IMR-90 (cell line): Measurements from ENCODE around the gene TOGARAM2. TPM values are rescaled to one million over a fixed set of nuclear protein-coding genes. Genes with fewer than 3 reads are reported as not detected.
A peak's percentile ranks its signal among the peaks of the same experiment; 100 is the strongest.

Source experiments
- ATAC-seq: fragments of 200-7000 bp; cut with Tn5 transposase; 2 replicates; pipeline ENCODE4 v1.9.1; 2020; ENCODE audit warnings: low read depth, mild to moderate bottlenecking, moderate library complexity
- BruUV-seq: library from RNA; stranded (reverse); fragments of 400-500 nt; replicated peaks from 2 replicates; lab custom pipeline; 2021; lab: Mats Ljungman, UMichigan
- CTCF ChIA-PET: fragments of 300-600 bp; formaldehyde crosslinking; extraction: SDS; loops from one replicate; lab custom pipeline; 2021; ENCODE audit warnings: antibody characterized with exemption; lab: Yijun Ruan, JAX
- POLR2A ChIA-PET: fragments of 300-600 bp; sonication (Branson Sonifier 250); formaldehyde crosslinking; loops from one replicate; lab custom pipeline; 2022; ENCODE audit warnings: antibody characterized with exemption; ENCODE audit not compliant: unreplicated experiment; lab: Charles Lee
- DNase-seq: peaks from one replicate; pipeline ENCODE4 v3.0.0; 2013
- H2AFZ ChIP-seq: replicated peaks from 2 replicates; pipeline ENCODE3; 2013; ENCODE audit warnings: low read length, mild to moderate bottlenecking; ENCODE audit not compliant: poor library complexity
- H2AK5ac ChIP-seq: 2 replicates; pipeline ENCODE4 v1.6.1; 2013; ENCODE audit warnings: low read depth, low read length, inconsistent platforms
- H2AK9ac ChIP-seq: replicated peaks from 2 replicates; pipeline ENCODE3; 2013; ENCODE audit warnings: mild to moderate bottlenecking, low read depth, low read length, moderate library complexity; ENCODE audit not compliant: poor library complexity
- H2BK120ac ChIP-seq: 2 replicates; pipeline ENCODE4 v1.6.1; 2013; ENCODE audit warnings: low read depth, low read length, inconsistent platforms
- H2BK15ac ChIP-seq: 3 replicates; pipeline ENCODE4 v1.6.1; 2013; ENCODE audit warnings: low read depth, low read length, inconsistent platforms
- H2BK20ac ChIP-seq: 2 replicates; pipeline ENCODE4 v1.6.1; 2013; ENCODE audit warnings: low read depth, mild to moderate bottlenecking, inconsistent platforms, low read length, moderate library complexity
- H2BK5ac ChIP-seq: 2 replicates; pipeline ENCODE4 v1.6.1; 2013; ENCODE audit warnings: mild to moderate bottlenecking, low read depth, low read length, inconsistent platforms; ENCODE audit not compliant: poor library complexity, severe bottlenecking
- H3K14ac ChIP-seq: replicated peaks from 2 replicates; pipeline ENCODE4 v1.6.1; 2013; ENCODE audit warnings: low read depth, low read length, inconsistent platforms
- H3K18ac ChIP-seq: 2 replicates; pipeline ENCODE4 v1.6.1; 2013; ENCODE audit warnings: low read depth, low read length, control low read depth
- H3K23ac ChIP-seq: 2 replicates; pipeline ENCODE4 v1.6.1; 2013; ENCODE audit warnings: low read depth, low read length, inconsistent platforms
- H3K27ac ChIP-seq: 2 replicates; pipeline ENCODE4 v1.5.1; 2013; ENCODE audit warnings: mild to moderate bottlenecking, control low read depth, low read length; ENCODE audit not compliant: insufficient read depth
- H3K27me3 ChIP-seq: 2 replicates; pipeline ENCODE4 v1.6.1; 2013; ENCODE audit warnings: low read length; ENCODE audit not compliant: control insufficient read depth, insufficient read depth
- H3K36me3 ChIP-seq: 2 replicates; pipeline ENCODE4 v1.6.1; 2013; ENCODE audit warnings: low read length, mixed read lengths; ENCODE audit not compliant: control insufficient read depth, insufficient read depth
- H3K4ac ChIP-seq: 2 replicates; pipeline ENCODE4 v1.6.1; 2013; ENCODE audit warnings: low read depth, low read length, inconsistent platforms
- H3K4me1 ChIP-seq: 2 replicates; pipeline ENCODE4 v1.6.1; 2013; ENCODE audit warnings: low read length, mixed read lengths; ENCODE audit not compliant: control insufficient read depth, insufficient read depth
- H3K4me2 ChIP-seq: 2 replicates; pipeline ENCODE4 v1.6.1; 2013; ENCODE audit warnings: low read depth, mild to moderate bottlenecking, control low read depth, low read length, moderate library complexity
- H3K4me3 ChIP-seq: 2 replicates; pipeline ENCODE4 v1.5.1; 2013; ENCODE audit warnings: low read depth, mild to moderate bottlenecking, control low read depth, low read length, moderate library complexity; ENCODE audit not compliant: insufficient read depth
- H3K56ac ChIP-seq: 2 replicates; pipeline ENCODE4 v1.6.1; 2013; ENCODE audit warnings: low read length, inconsistent platforms; ENCODE audit not compliant: insufficient read depth; ENCODE audit errors: extremely low read depth
- H3K79me1 ChIP-seq, 2 experiments: 2 replicates each; pipeline ENCODE4 v1.6.1; 2013; ENCODE audit warnings: low read length in 2 of 2, inconsistent platforms in 1 of 2, low read depth in 1 of 2
- H3K9ac ChIP-seq: 2 replicates; pipeline ENCODE4 v1.6.1; 2013; ENCODE audit warnings: low read depth, low read length, control low read depth
- H3K9me1 ChIP-seq: 2 replicates; pipeline ENCODE4 v1.6.1; 2013; ENCODE audit warnings: low read length, inconsistent platforms; ENCODE audit not compliant: insufficient read depth
- H3K9me3 ChIP-seq: 2 replicates; pipeline ENCODE4 v1.6.1; 2013; ENCODE audit warnings: low read length; ENCODE audit not compliant: control insufficient read depth, insufficient read depth
- H4K20me1 ChIP-seq: 2 replicates; pipeline ENCODE4 v1.6.1; 2013; ENCODE audit warnings: low read length, inconsistent platforms; ENCODE audit not compliant: insufficient read depth
- H4K5ac ChIP-seq: 2 replicates; pipeline ENCODE4 v1.6.1; 2013; ENCODE audit warnings: mild to moderate bottlenecking, low read depth, low read length, control low read depth
- H4K8ac ChIP-seq, 2 experiments: 2 replicates each; pipeline ENCODE4 v1.6.1; 2013; ENCODE audit warnings: low read depth in 2 of 2, low read length in 2 of 2, control low read depth in 1 of 2, inconsistent platforms in 1 of 2
- H4K91ac ChIP-seq: 2 replicates; pipeline ENCODE4 v1.6.1; 2013; ENCODE audit warnings: low read depth, low read length, inconsistent platforms; ENCODE audit not compliant: insufficient read depth
- BHLHE40 ChIP-seq: fragments of 150-350 bp; IDR thresholded peaks from 2 replicates; pipeline ENCODE4 v1.6.1; 2016; ENCODE audit warnings: mild to moderate bottlenecking, low read depth, low read length
- CEBPB ChIP-seq: IDR thresholded peaks from 2 replicates; pipeline ENCODE4 v1.6.1; 2012; ENCODE audit warnings: low read depth, low read length, improper control_type of control experiment
- CHD1 ChIP-seq: IDR thresholded peaks from 2 replicates; pipeline ENCODE4 v1.6.1; 2012; ENCODE audit warnings: low read depth, low read length, improper control_type of control experiment
- FOS ChIP-seq: fragments of 150-350 bp; IDR thresholded peaks from 2 replicates; pipeline ENCODE4 v1.6.1; 2016; ENCODE audit warnings: low read depth, low read length
- MAFK ChIP-seq: IDR thresholded peaks from 2 replicates; pipeline ENCODE4 v1.6.1; 2012; ENCODE audit warnings: low read depth, low read length, improper control_type of control experiment
- MAZ ChIP-seq: IDR thresholded peaks from 2 replicates; pipeline ENCODE4 v1.6.1; 2012; ENCODE audit warnings: low read depth, mild to moderate bottlenecking, low read length, improper control_type of control experiment, moderate library complexity, borderline replicate concordance
- MXI1 ChIP-seq: IDR thresholded peaks from 2 replicates; pipeline ENCODE4 v1.6.1; 2012; ENCODE audit warnings: low read depth, mild to moderate bottlenecking, low read length, moderate library complexity, borderline replicate concordance
- NFE2L2 ChIP-seq: fragments of 150-350 bp; IDR thresholded peaks from 2 replicates; pipeline ENCODE4 v1.6.1; 2016; ENCODE audit warnings: low read depth, mild to moderate bottlenecking, low read length
- POLR2A ChIP-seq: IDR thresholded peaks from 2 replicates; pipeline ENCODE4 v1.6.1; 2012; ENCODE audit warnings: mild to moderate bottlenecking, low read depth, low read length
- RAD21 ChIP-seq: IDR thresholded peaks from 2 replicates; pipeline ENCODE4 v1.6.1; 2012; ENCODE audit warnings: low read length, improper control_type of control experiment
- RCOR1 ChIP-seq: IDR thresholded peaks from 2 replicates; pipeline ENCODE4 v1.6.1; 2012; ENCODE audit warnings: mild to moderate bottlenecking, low read length, improper control_type of control experiment; ENCODE audit not compliant: insufficient replicate concordance
- RFX5 ChIP-seq: IDR thresholded peaks from 2 replicates; pipeline ENCODE4 v1.8.0; 2012; ENCODE audit warnings: low read depth, mild to moderate bottlenecking, low read length, moderate library complexity
- SMC3 ChIP-seq: fragments of 150-350 bp; IDR thresholded peaks from 2 replicates; pipeline ENCODE4 v1.6.1; 2016; ENCODE audit warnings: low read depth, mild to moderate bottlenecking, antibody characterized with exemption, low read length, moderate library complexity
- WGBS, 2 experiments: methylation state at CpG; one replicate each; pipeline versions ENCODE4 v1.1.5 to v1.1.7; 2013; ENCODE audit warnings: missing lambda C conversion rate in 2 of 2; ENCODE audit not compliant: insufficient read length in 1 of 2; ENCODE audit errors: extremely low coverage in 2 of 2; 5-methylcytosine and 5-hydroxymethylcytosine counted together
- dilution Hi-C: fragments of 300-500 bp; cut with HindIII; formaldehyde crosslinking; loops from one replicate; pipeline ENCODE4 v1.14.3; 2018; ENCODE audit warnings: low sequenced_read_pairs; ENCODE audit not compliant: unreplicated experiment
- in situ Hi-C: fragments of 300-500 bp; cut with MboI; formaldehyde crosslinking; loops from 3 replicates; pipeline ENCODE4 v1.14.3; 2019; ENCODE audit warnings: low sequenced_read_pairs, inconsistent platforms, mixed read lengths
- intact Hi-C: fragments of 100-400 bp; cut with micrococcal nuclease; formaldehyde crosslinking; loops from 2 replicates; pipeline ENCODE4 v1.10.0; 2022
- polyA plus RNA-seq, 3 experiments: library from polyadenylated mRNA; depleted of rRNA; stranded (reverse); fragments of >200 nt; gene quantifications; 2 replicates each; pipeline ENCODE4 v1.2.3, GENCODE V29; 2012; ENCODE audit warnings: low replicate concordance in 1 of 3
- total RNA-seq: library from RNA; depleted of rRNA; stranded (reverse); fragments of >200 nt; gene quantifications from 2 replicates; pipeline ENCODE4 v1.2.3, GENCODE V29; 2012
- TF ChIP-seq, protein P1 (sequence below): fragments of 150-350 bp; IDR thresholded peaks from 2 replicates; pipeline ENCODE4 v1.6.1; 2016; ENCODE audit warnings: low read depth, mild to moderate bottlenecking, low read length, moderate library complexity, borderline replicate concordance
- TF ChIP-seq, protein P2 (sequence below): fragments of 150-350 bp; IDR thresholded peaks from 2 replicates; pipeline ENCODE4 v1.6.1; 2017; ENCODE audit warnings: mild to moderate bottlenecking, antibody characterized with exemption, low read length, low read depth
- TF ChIP-seq, protein P3 (sequence below): conservative IDR thresholded peaks from 2 replicates; pipeline ENCODE4 v1.5.1; 2012; ENCODE audit warnings: mild to moderate bottlenecking, low read depth, low read length, improper control_type of control experiment

TOGARAM2 gene
- total and polyA plus RNA-seq, 2 of the 4 experiments (the other 2 are of a cell fraction), result under 0.01 to 0.38 TPM

DNA sequence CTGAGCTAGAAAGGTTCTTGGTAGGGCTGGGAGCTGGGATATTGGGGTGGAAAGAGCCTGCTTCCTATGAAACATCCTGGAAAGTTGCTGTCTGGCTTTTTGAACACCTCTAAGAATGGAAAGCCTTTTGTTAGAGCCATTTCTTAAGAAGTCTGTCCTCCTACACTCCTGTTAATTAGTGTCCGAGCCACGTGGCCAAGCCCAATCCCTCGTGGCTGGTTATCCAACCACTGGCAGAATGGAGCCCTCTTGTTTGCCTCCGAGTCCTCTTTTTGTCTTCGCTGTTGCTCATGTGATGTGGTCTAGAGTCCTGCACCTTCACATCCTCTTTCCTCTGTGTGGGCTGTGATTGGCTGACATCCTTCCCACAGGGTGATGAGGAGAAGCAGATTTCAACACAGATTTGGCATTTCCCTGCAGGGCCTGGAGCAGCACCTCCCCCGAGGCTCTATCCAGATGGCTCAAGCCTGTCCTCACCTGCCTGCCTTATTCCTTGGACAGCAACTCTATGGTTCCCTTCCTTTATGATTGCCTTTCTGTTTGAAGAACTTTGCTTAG lies 8.2 kb upstream of the TOGARAM2 start:
- in situ Hi-C loops (no loop called here), dilution Hi-C loops (loop anchor here (25.0 kb wide), 1 partner anchor 864 kb away; no protein-coding TSS in a partner anchor), intact Hi-C loops (no loop called here)
- no peak overlapping the region for H2AK9ac ChIP-seq
- no peak overlapping the region for H2BK20ac ChIP-seq
- no peaks in the 10 kb centered on the region for H4K20me1 ChIP-seq
- H2BK5ac ChIP-seq, result no peak overlapping the region
- no peak overlapping the region; the same call in 1 of the 2 replicates for H3K23ac ChIP-seq
- no peak overlapping the region for H3K9ac ChIP-seq
- H3K56ac ChIP-seq, result no peak overlapping the region
- H3K18ac ChIP-seq, result no peak overlapping the region
- no peak overlapping the region for H3K4ac ChIP-seq
- ATAC-seq (no peak), DNase-seq (no peak)
- no peak overlapping the region for H3K27ac ChIP-seq
- peak overlapping the region; percentile 29; the same call in 1 of the 2 replicates for H2AK5ac ChIP-seq
- H4K5ac ChIP-seq, result no peak overlapping the region
- H3K4me1 ChIP-seq, result peaks cover 4% of the 10 kb centered on the region
- TF ChIP-seq MXI1, result no peak
- TF ChIP-seq MAZ, result no peak
- TF ChIP-seq, protein P1, sequence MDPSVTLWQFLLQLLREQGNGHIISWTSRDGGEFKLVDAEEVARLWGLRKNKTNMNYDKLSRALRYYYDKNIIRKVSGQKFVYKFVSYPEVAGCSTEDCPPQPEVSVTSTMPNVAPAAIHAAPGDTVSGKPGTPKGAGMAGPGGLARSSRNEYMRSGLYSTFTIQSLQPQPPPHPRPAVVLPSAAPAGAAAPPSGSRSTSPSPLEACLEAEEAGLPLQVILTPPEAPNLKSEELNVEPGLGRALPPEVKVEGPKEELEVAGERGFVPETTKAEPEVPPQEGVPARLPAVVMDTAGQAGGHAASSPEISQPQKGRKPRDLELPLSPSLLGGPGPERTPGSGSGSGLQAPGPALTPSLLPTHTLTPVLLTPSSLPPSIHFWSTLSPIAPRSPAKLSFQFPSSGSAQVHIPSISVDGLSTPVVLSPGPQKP, result no peak
- TF ChIP-seq, protein P2, sequence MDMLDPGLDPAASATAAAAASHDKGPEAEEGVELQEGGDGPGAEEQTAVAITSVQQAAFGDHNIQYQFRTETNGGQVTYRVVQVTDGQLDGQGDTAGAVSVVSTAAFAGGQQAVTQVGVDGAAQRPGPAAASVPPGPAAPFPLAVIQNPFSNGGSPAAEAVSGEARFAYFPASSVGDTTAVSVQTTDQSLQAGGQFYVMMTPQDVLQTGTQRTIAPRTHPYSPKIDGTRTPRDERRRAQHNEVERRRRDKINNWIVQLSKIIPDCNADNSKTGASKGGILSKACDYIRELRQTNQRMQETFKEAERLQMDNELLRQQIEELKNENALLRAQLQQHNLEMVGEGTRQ, result no peak
- no peak for TF ChIP-seq NFE2L2
- TF ChIP-seq MAFK, result no peak
- TF ChIP-seq RAD21, result no peak
- no peak for TF ChIP-seq RFX5
- TF ChIP-seq FOS, result no peak
- no peak for TF ChIP-seq CHD1
- TF ChIP-seq CEBPB, result no peak
- no peak for TF ChIP-seq POLR2A
- no peak for TF ChIP-seq BHLHE40
- no peak for TF ChIP-seq SMC3
- no peak for TF ChIP-seq RCOR1
- TF ChIP-seq, protein P3, sequence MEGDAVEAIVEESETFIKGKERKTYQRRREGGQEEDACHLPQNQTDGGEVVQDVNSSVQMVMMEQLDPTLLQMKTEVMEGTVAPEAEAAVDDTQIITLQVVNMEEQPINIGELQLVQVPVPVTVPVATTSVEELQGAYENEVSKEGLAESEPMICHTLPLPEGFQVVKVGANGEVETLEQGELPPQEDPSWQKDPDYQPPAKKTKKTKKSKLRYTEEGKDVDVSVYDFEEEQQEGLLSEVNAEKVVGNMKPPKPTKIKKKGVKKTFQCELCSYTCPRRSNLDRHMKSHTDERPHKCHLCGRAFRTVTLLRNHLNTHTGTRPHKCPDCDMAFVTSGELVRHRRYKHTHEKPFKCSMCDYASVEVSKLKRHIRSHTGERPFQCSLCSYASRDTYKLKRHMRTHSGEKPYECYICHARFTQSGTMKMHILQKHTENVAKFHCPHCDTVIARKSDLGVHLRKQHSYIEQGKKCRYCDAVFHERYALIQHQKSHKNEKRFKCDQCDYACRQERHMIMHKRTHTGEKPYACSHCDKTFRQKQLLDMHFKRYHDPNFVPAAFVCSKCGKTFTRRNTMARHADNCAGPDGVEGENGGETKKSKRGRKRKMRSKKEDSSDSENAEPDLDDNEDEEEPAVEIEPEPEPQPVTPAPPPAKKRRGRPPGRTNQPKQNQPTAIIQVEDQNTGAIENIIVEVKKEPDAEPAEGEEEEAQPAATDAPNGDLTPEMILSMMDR, result no peak
- H3K14ac ChIP-seq, result no peak overlapping the region
- no peak overlapping the region for H2BK120ac ChIP-seq
- no peaks in the 10 kb centered on the region for H3K79me1 ChIP-seq
- H3K27me3 ChIP-seq, result peaks cover 8% of the 10 kb centered on the region
- BruUV-seq, result no TSS peak
- no peak overlapping the region for H3K4me2 ChIP-seq
- no peak overlapping the region for H2BK15ac ChIP-seq
- ChIA-PET CTCF (no interaction called here), POLR2A (no interaction called here)
- no peak overlapping the region for H3K4me3 ChIP-seq
- H3K36me3 ChIP-seq, result no peaks in the 10 kb centered on the region
- no peak overlapping the region for H4K91ac ChIP-seq
- peak overlapping the region; percentile 41 for H2AFZ ChIP-seq
- no peaks in the 10 kb centered on the region; the same call in 1 of the 2 replicates for H3K9me3 ChIP-seq
- H4K8ac ChIP-seq, result no peak overlapping the region
- H3K9me1 ChIP-seq, result peaks cover 10% of the 10 kb centered on the region
- WGBS, 2 experiments, result 83% methylated on average over 1 of the region's 6 CpGs; no CpG with 5 or more reads in 1 of the 2 experiments
